Measurements from ENCODE around the gene GPR61.

The GPR61 gene

GRCh38 chr1:109508873-109509175 is 30.8 kb upstream of the GPR61 start:
- DNase-seq (ENCODE audit: low read depth in 2 of 2), result no peak

- peak; percentile 52 to 69 for DNase-seq (ENCODE audit: low read depth in 2 of 2)
These were observed 30.2 kb upstream of the GPR61 start, which contains the start of gene AMIGO1 for GRCh38 chr1:109509176-109510134. Gene AMIGO1 (minus strand): TSS chr1:109509727. CDS start chr1:109508912, 815 bp downstream.

- DNase-seq (ENCODE audit: low read depth in 2 of 2), result no peak
These were observed 26.5 kb upstream of the GPR61 start for GRCh38 chr1:109513110-109513710.

- no peak for DNase-seq (ENCODE audit: low read depth in 2 of 2)
These were observed 24.8 kb upstream of the GPR61 start for GRCh38 chr1:109514846-109515245.

- DNase-seq (ENCODE audit: low read depth in 2 of 2), result no peak
These were observed 22.8 kb upstream of the GPR61 start for GRCh38 chr1:109516872-109517271.

GRCh38 chr1:109517337-109517736 is 22.3 kb upstream of the GPR61 start:
- DNase-seq (ENCODE audit: low read depth in 2 of 2), result no peak

- DNase-seq (ENCODE audit: low read depth in 2 of 2), result no peak
These were observed 18.4 kb upstream of the GPR61 start for GRCh38 chr1:109521002-109521951.

- DNase-seq (ENCODE audit: low read depth in 2 of 2), result no peak
These were observed 17.6 kb upstream of the GPR61 start for GRCh38 chr1:109522026-109522425.

GRCh38 chr1:109523706-109524105 is 16.0 kb upstream of the GPR61 start:
- DNase-seq (ENCODE audit: low read depth in 2 of 2), result no peak

GRCh38 chr1:109527098-109527811 is 12.4 kb upstream of the GPR61 start:
- no peak for DNase-seq (ENCODE audit: low read depth in 2 of 2)

- DNase-seq (ENCODE audit: low read depth in 2 of 2), result no peak
These were observed 11.6 kb upstream of the GPR61 start for GRCh38 chr1:109527846-109528695.

GRCh38 chr1:109528712-109529111 is 11.0 kb upstream of the GPR61 start:
- DNase-seq (ENCODE audit: low read depth in 2 of 2), result no peak

GRCh38 chr1:109529881-109530456 is 9.7 kb upstream of the GPR61 start:
- DNase-seq (ENCODE audit: low read depth in 2 of 2), result no peak

- no peak for DNase-seq (ENCODE audit: low read depth in 2 of 2)
These were observed 9.1 kb upstream of the GPR61 start for GRCh38 chr1:109530457-109531087.

GRCh38 chr1:109531380-109531779 is 8.3 kb upstream of the GPR61 start:
- no peak for DNase-seq (ENCODE audit: low read depth in 2 of 2)

GRCh38 chr1:109531826-109532364 is 7.8 kb upstream of the GPR61 start:
- DNase-seq (ENCODE audit: low read depth in 2 of 2), result no peak

- DNase-seq (ENCODE audit: low read depth in 2 of 2), result peak; percentile 87 to 91
These were observed 7.1 kb upstream of the GPR61 start for GRCh38 chr1:109532365-109533136.

- no peak for DNase-seq (ENCODE audit: low read depth in 2 of 2)
These were observed 5.3 kb upstream of the GPR61 start for GRCh38 chr1:109534307-109534858.

All from stimulated activated CD4-positive, alpha-beta T cell treated with anti-CD3 and anti-CD28 coated beads, Interleukin-1b, Interleukin-23, amount 100 ng/mL, for 4 hours (primary cell).